Psoas muscle (tissue), 8 donors: Measurements from ENCODE around the gene TMEM182. TPM values are rescaled to one million over a fixed set of nuclear protein-coding genes. Genes with fewer than 3 reads are reported as not detected.
A peak's percentile ranks its signal among the peaks of the same experiment; 100 is the strongest.

Experiments used
- ATAC-seq, 4 donors: fragments of 200-7000 bp; cut with Tn5 transposase; one replicate each; pipeline ENCODE4 v1.9.1; 2020; ENCODE audit warnings: moderate library complexity in 3 of 4, mild to moderate bottlenecking in 2 of 4
- DNase-seq, 2 donors: peaks; one replicate each; pipeline ENCODE4 v3.0.0-alpha.2; 2020
- H3K27ac ChIP-seq: fragments of 200-600 bp; one replicate; pipeline ENCODE4 v1.8.0; 2022
- H3K27me3 ChIP-seq, 3 donors: fragments of 200-600 bp in 1 of 3; one replicate each; pipeline versions ENCODE4 v1.6.1 to v1.8.0; 2013 to 2022; ENCODE audit warnings: low read length in 2 of 3, mild to moderate bottlenecking in 2 of 3, moderate library complexity in 1 of 3; ENCODE audit not compliant: insufficient read depth in 3 of 3
- H3K36me3 ChIP-seq, 2 donors: fragments of 200-600 bp in 1 of 2; one replicate each; pipeline versions ENCODE4 v1.6.1 to v1.8.0; 2013 to 2022; ENCODE audit warnings: low read depth in 1 of 2, mild to moderate bottlenecking in 1 of 2, moderate library complexity in 1 of 2; ENCODE audit not compliant: insufficient read depth in 1 of 2
- H3K4me1 ChIP-seq: fragments of 200-600 bp; one replicate; pipeline ENCODE4 v1.8.0; 2022
- H3K4me3 ChIP-seq: fragments of 200-600 bp; one replicate; pipeline ENCODE4 v1.8.0; 2022; ENCODE audit warnings: mild to moderate bottlenecking
- H3K9me3 ChIP-seq: fragments of 200-600 bp; one replicate; pipeline ENCODE4 v1.8.0; 2022
- WGBS, 3 donors: extraction: QIAGEN DNeasy Blood & Tissue Kit; methylation state at CpG; one replicate each; pipeline versions ENCODE4 v1.1.6 to v1.1.7; 2013; 5-methylcytosine and 5-hydroxymethylcytosine counted together
- intact Hi-C, 2 donors: fragments of 100-400 bp; cut with DNase I; formaldehyde crosslinking; loops; one replicate each; pipeline versions ENCODE4 v1.11.0 to v1.14.2; 2022
- polyA plus RNA-seq, 3 donors: library from polyadenylated mRNA; stranded (reverse); fragments of 200-250 nt; gene quantifications; one replicate each; pipeline ENCODE4 v1.2.3, GENCODE V29; 2013
- total RNA-seq, 4 donors: library from RNA; stranded (reverse); fragmentation: NEBNext Ultra II Directional in 2 of 4; extraction: Animal tissue kit (Norgen Biotek cat#: 25700) in 2 of 4; gene quantifications; one replicate each; pipeline versions ENCODE4 v1.2.1 to v1.2.4, GENCODE V29; 2021 to 2023
- TF ChIP-seq, protein P1 (sequence below): fragments of 200-600 bp; IDR thresholded peaks from one replicate; pipeline ENCODE4 v1.8.0; 2022; ENCODE audit warnings: antibody characterized with exemption
- donor health status: healthy with polysubstance abuse.
- donor health status: DM: no; HTN: no; CAD: no; lungs with moderate emphysema.
- donor health status: Bipolar disorder and iron deficiency.
- donor health status: healthy.
- donor health status: DM: yes; HTN: yes; CAD: no.
- donor health status: DM: no; HTN: no; CAD: no.
- donor health status: DM: no; HTN: no; CAD: no.
- donor health status: DM: yes; HTN: yes; CAD: no.

The TMEM182 gene
- total and polyA plus RNA-seq, 7 donors: 3.3 to 100 (median 25.8) TPM

DNA sequence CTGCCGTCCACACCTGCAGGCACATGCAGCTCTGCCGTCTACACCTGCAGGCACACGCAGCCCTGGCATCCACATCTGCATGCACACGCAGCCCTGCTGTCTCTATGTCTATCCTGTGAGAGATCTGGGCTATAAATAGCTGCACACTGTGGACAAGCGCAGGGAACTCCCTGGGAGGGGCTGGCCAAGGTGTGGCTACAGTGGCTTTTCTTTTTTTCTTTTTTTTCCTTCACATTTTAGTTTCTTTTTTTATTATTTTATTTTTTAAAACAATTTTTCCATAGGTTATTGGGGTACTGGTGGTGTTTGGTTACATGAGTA, 42.0 kb downstream of the TMEM182 start:
- TF ChIP-seq, protein P1, sequence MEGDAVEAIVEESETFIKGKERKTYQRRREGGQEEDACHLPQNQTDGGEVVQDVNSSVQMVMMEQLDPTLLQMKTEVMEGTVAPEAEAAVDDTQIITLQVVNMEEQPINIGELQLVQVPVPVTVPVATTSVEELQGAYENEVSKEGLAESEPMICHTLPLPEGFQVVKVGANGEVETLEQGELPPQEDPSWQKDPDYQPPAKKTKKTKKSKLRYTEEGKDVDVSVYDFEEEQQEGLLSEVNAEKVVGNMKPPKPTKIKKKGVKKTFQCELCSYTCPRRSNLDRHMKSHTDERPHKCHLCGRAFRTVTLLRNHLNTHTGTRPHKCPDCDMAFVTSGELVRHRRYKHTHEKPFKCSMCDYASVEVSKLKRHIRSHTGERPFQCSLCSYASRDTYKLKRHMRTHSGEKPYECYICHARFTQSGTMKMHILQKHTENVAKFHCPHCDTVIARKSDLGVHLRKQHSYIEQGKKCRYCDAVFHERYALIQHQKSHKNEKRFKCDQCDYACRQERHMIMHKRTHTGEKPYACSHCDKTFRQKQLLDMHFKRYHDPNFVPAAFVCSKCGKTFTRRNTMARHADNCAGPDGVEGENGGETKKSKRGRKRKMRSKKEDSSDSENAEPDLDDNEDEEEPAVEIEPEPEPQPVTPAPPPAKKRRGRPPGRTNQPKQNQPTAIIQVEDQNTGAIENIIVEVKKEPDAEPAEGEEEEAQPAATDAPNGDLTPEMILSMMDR: no peak
- Histone ChIP-seq H3K36me3 (peaks cover 0 to 12% of the 10 kb centered on the region in 2 donors), H3K4me1 (peaks cover 59% of the 10 kb centered on the region), H3K9me3 (peaks cover 4% of the 10 kb centered on the region), H3K27ac (peak overlapping the region; percentile 89), H3K4me3 (no peak overlapping the region), H3K27me3 (no peaks in the 10 kb centered on the region)
- intact Hi-C loops: loop anchor here (2.0 to 10.0 kb wide), 2 partner anchors 15 to 199 kb away; no protein-coding TSS in a partner anchor
- ATAC-seq: peak; percentile 81 to 86 (median 84)
- DNase-seq: peak in 1 of 2 donors; percentile 56
- 32 to 44% (median 42%) methylated on average over 5 of the region's 5 CpGs for WGBS, 3 donors

DNA sequence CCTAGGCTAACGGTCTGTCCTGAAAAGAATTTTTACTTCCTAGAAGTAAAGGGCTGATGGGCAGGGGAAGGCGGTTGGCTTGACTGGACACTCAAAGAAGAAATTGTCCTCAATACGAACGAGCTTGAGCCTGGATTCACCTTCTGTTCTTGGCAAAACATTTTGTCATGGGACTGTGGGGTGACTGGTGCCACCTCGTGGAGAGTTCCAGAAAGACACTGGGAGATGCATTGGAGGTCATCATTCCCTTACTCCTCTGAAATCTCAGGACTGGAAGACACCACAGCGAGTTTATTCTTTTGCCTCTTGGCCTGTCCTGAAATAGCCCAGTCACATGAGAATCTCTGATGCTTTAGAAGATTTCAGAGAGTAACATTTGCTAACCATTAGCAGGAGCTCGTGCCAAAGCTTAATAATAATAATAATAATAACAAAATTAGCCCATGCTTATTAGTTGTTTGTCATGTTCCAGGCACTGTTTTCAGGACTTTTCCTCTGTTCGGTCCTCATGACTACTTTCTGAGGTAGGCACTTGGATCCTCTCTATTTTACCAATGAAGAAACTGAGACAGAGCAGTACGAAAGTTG, 44.5 kb downstream of the TMEM182 start:
- Histone ChIP-seq H3K27ac (peak overlapping the region; percentile 71), H3K4me3 (no peak overlapping the region), H3K4me1 (peaks cover 76% of the 10 kb centered on the region), H3K36me3 (no peaks in the 10 kb centered on the region), H3K9me3 (peaks cover 2% of the 10 kb centered on the region), H3K27me3 (no peaks in the 10 kb centered on the region)
- TF ChIP-seq, protein P1: peak; percentile 85
- intact Hi-C loops: loop anchor here (1.0 to 10.0 kb wide), 3 partner anchors 53 to 202 kb away; no protein-coding TSS in a partner anchor
- WGBS, 3 donors: 23 to 31% (median 24%) methylated on average over 9 of the region's 9 CpGs
- peak; percentile 69 to 83 for DNase-seq
- ATAC-seq: peak; percentile 79 to 86 (median 84)

DNA sequence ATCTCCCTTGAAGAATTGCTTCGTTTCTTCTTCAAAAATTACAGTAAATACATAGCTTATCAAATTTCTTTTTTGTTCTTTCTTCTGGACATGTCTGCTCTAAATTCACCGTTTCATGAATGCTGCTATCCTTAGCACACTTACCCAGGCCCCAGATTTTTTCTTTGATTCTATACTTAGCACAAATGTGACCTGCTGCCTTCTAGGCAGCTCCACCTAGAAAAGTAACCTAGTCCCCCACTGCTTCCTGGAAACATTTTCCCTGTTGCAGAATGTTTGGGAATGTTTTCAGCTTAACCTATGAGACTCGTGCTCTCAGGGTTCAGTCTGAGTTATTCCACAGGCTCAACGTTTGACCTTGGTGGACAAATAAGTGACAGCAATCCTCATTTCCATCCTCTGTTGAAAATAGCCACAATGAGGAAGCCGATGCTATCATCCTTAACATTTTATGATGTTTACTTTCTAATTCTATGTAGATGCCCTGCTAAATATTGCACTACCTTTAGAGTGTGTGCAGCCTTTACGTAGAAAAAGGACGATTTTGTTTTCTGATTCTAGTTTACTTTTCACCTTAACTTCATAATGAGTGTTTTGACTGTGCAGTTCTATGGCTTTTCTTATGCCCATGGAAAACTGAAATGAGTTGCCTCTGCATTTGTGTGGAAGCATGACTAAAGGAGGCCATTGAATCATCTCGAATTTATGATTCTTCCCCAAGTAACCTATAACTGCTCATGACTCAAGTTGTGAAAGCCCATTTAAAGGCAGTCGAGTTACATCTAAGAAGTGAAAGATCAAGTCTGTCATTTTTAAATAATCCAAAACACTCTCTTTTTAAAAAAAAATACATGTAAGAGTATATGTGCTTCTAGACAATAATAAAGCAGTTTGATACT, 47.7 kb downstream of the TMEM182 start:
- no peaks in the 10 kb centered on the region for H3K9me3 ChIP-seq
- no peaks in the 10 kb centered on the region for H3K27me3 ChIP-seq
- 35 to 45% (median 37%) methylated on average over 9 of the region's 9 CpGs for WGBS, 3 donors
- intact Hi-C loops: loop anchor here in 1 of 2 donors (10.0 kb wide), 1 partner anchor 205 kb away; no protein-coding TSS in a partner anchor
- no peaks in the 10 kb centered on the region for H3K36me3 ChIP-seq
- no peak overlapping the region for H3K4me3 ChIP-seq
- peak overlapping the region; percentile 76 for H3K27ac ChIP-seq
- DNase-seq: no peak
- H3K4me1 ChIP-seq: peaks cover 55% of the 10 kb centered on the region
- TF ChIP-seq, protein P1: no peak
- ATAC-seq: peak in 3 of 4 donors; percentile 46 to 48 (median 47)

DNA sequence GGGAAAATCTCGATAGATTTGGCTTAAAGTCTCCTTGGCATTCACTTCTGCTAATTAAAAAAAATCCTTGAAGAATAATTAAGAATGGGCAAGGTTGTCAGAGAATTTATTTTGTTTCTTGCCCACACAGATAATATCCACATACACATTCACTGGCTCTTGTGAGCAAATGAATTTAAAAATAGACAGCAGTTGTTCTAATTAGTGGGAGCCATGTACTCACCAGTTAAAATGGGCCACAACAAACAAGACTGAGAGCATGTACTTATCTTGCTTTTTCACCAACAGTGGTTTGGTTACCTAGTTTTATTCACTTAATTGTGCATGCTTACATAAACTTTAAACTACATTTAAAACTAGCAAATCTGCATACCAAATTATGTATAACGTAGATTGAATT, 53.5 kb downstream of the TMEM182 start:
- H3K4me3 ChIP-seq: no peak overlapping the region
- no peaks in the 10 kb centered on the region for H3K27me3 ChIP-seq
- WGBS, 3 donors: 61 to 67% (median 63%) methylated on average over 2 of the region's 2 CpGs
- TF ChIP-seq, protein P1: no peak
- DNase-seq (no peak), ATAC-seq (peak; percentile 79 to 93 (median 88))
- peak overlapping the region; percentile 84 for H3K27ac ChIP-seq
- H3K4me1 ChIP-seq: peaks cover 32% of the 10 kb centered on the region
- H3K9me3 ChIP-seq: no peaks in the 10 kb centered on the region
- intact Hi-C loops: no loop called here
- H3K36me3 ChIP-seq: no peaks in the 10 kb centered on the region
